Measurements from ENCODE around the gene SLBP.
A peak's percentile ranks its signal among the peaks of the same experiment; 100 is the strongest.

The SLBP gene

GRCh38 chr4:1725521-1725920 lies 13.4 kb upstream of the SLBP start:
- no peak for TF ChIP-seq CTCF (IDR thresholded peaks at IDR 0.05)
- H2AFZ ChIP-seq, result no peak overlapping the region
- H3K27ac ChIP-seq, result no peak overlapping the region
- peaks cover 2% of the 10 kb centered on the region for H3K79me2 ChIP-seq
- no peaks in the 10 kb centered on the region for H3K9me3 ChIP-seq (ENCODE audit: control insufficient read depth, low read length)
- no peaks in the 10 kb centered on the region for H3K27me3 ChIP-seq (ENCODE audit: control insufficient read depth, insufficient read depth, low read length)
- no peak overlapping the region for H3K4me3 ChIP-seq (ENCODE audit: low read depth, low read length)
- H3K9ac ChIP-seq, result no peak overlapping the region
- H3K36me3 ChIP-seq (ENCODE audit: control insufficient read depth, insufficient read depth, low read length), result no peaks in the 10 kb centered on the region
- H3K4me2 ChIP-seq (ENCODE audit: low read length), result no peak overlapping the region
- peaks cover 2% of the 10 kb centered on the region for H3K4me1 ChIP-seq

GRCh38 chr4:1723131-1723801 lies 11.1 kb upstream of the SLBP start:
- H3K4me1 ChIP-seq, result peaks cover 2% of the 10 kb centered on the region
- H3K27ac ChIP-seq, result no peak overlapping the region

GRCh38 chr4:1722551-1723118 lies 10.5 kb upstream of the SLBP start:
- Histone ChIP-seq H3K9ac (no peak overlapping the region), H3K27me3 (ENCODE audit: control insufficient read depth, insufficient read depth, low read length) (no peaks in the 10 kb centered on the region), H3K9me3 (ENCODE audit: control insufficient read depth, low read length) (no peaks in the 10 kb centered on the region), H3K79me2 (peaks cover 3% of the 10 kb centered on the region), H3K4me3 (ENCODE audit: low read depth, low read length) (no peak overlapping the region), H3K27ac (no peak overlapping the region), H3K36me3 (ENCODE audit: control insufficient read depth, insufficient read depth, low read length) (no peaks in the 10 kb centered on the region), H3K4me2 (ENCODE audit: low read length) (no peak overlapping the region), H2AFZ (no peak overlapping the region), H3K4me1 (peaks cover 2% of the 10 kb centered on the region)
- no peak for TF ChIP-seq CTCF (IDR thresholded peaks at IDR 0.05)

More at GRCh38 chr4:1723131-1723801, 11.1 kb upstream of the SLBP start:
- no peak for TF ChIP-seq CTCF (IDR thresholded peaks at IDR 0.05)
- no peak overlapping the region for H3K9ac ChIP-seq
- peaks cover 3% of the 10 kb centered on the region for H3K79me2 ChIP-seq
- H3K9me3 ChIP-seq (ENCODE audit: control insufficient read depth, low read length), result no peaks in the 10 kb centered on the region
- no peak overlapping the region for H2AFZ ChIP-seq
- H3K4me3 ChIP-seq (ENCODE audit: low read depth, low read length), result no peak overlapping the region
- no peak overlapping the region for H3K4me2 ChIP-seq (ENCODE audit: low read length)
- no peaks in the 10 kb centered on the region for H3K36me3 ChIP-seq (ENCODE audit: control insufficient read depth, insufficient read depth, low read length)
- H3K27me3 ChIP-seq (ENCODE audit: control insufficient read depth, insufficient read depth, low read length), result no peaks in the 10 kb centered on the region

GRCh38 chr4:1721666-1722550 lies 9.8 kb upstream of the SLBP start:
- Histone ChIP-seq H3K36me3 (ENCODE audit: control insufficient read depth, insufficient read depth, low read length) (no peaks in the 10 kb centered on the region), H3K4me2 (ENCODE audit: low read length) (peak overlapping the region; percentile 19), H3K4me1 (peaks cover 2% of the 10 kb centered on the region), H3K27ac (no peak overlapping the region), H3K9me3 (ENCODE audit: control insufficient read depth, low read length) (no peaks in the 10 kb centered on the region), H3K4me3 (ENCODE audit: low read depth, low read length) (peak overlapping the region; percentile 9), H3K27me3 (ENCODE audit: control insufficient read depth, insufficient read depth, low read length) (no peaks in the 10 kb centered on the region), H2AFZ (no peak overlapping the region), H3K9ac (no peak overlapping the region), H3K79me2 (peaks cover 3% of the 10 kb centered on the region)
- TF ChIP-seq CTCF (IDR thresholded peaks at IDR 0.05), result no peak
